Activated CD4-positive, alpha-beta T cell treated with anti-CD3 and anti-CD28 coated beads, Interleukin-10, Interleukin-2, amounts not matched to agents 100 ng/mL and 50 ng/mL, durations not matched to agents 16 hours and 8 hours (primary cell): ENCODE results near the gene CTF1.
"Not testable (repeated sequence)": the region's sequence is repeated elsewhere in the genome, so short reads cannot be mapped to it uniquely, and the experiment has no call there.

Experiments used
- DNase-seq: peaks from one replicate; pipeline ENCODE4 v3.0.0-alpha.2; 2020

Gene CTF1

GRCh38 chr16:30888856-30889499 is 7.4 kb upstream of the CTF1 start:
- no peak for DNase-seq

DNA sequence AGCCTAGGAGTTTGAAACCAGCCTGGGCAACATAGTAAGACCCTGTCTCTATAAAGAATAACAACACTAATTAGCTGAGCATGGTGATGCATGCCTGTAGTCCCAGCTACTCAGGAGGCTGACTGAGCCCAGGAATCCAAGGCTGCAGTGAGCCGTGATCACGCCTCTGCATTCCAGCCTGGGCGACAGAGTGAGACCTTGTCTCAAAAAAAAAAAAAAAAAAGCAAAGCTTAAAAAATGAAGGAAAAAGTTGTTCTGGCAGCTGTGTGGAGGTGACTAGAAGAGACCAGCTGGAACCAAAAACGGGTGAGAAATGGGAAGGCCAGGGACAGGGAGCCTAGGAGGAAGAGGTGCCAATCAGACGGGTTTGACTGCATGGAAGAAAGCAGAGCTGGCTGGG is 6.7 kb upstream of the CTF1 start:
- DNase-seq, result no peak

DNA sequence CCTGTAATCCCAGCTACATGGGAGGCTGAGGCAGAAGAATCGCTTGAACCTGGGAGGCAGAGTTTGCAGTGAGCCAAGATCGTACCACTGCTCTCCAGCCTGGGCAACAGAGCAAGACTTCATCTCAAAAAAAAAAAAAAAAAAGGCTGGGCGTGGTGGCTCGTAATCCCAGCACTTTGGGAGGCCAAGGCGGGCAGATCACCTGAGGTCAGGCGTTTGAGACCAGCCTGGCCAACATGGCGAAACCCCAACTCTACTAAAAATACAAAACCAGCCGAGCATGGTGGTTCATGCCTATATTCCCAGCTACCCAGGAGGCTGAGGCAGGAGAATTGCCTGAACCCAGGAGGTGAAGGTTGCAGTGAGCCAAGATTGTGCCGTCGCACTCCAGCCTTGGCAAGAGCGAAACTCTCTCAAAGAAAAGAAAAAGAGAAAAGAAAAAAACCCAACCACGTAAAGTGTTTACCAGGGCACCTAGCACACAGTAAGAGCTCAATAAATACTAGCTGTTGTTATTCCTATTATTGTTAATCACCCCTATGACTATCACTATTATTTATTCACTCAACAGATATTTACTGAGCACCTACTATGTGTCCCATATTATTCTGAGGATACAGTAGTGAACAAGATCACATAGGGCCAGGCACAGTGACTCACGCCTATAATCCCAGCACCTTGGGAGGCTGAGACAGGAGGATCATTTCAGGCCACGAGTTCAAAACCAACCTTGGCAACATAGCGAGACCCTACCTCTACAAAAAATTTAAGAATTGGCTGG is 5.2 kb upstream of the CTF1 start:
- not testable (repeated sequence) for DNase-seq

DNA sequence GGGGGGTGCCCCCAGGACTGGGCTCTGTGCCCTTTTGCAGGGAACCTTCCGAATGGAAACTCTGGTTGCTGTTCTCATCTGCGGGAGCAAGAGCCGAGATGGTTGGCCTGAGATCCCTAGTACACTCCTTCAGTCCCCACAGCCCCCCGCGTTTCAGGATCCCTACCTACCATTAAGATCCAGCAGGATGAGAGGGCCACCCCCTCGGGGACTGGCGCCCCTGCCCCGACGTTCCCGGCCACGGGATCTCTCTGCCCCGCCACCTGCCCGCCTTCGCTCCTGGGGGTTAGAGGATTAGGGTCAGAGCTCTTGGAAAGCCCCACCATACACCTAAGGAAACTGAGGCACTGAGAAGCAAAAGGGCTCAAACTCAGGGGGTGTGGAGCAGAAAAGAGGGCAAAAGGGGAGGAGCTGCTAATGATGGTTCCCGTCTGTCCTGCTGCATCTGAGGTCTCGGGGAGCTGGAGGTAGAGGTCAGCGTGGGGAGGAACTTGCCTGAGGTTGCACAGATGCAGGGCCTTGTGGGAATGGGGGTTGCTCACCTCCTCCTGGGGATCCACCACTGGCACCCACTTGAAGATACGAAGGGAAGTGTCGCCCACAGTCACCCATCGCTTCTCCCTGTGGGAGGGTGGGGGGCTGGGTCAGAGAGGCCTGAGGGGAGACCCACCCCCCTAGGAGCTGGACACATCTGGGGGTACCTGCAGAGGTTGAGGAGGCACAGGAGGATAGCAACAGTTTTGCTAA is 3.6 kb upstream of the CTF1 start:
- no peak for DNase-seq

DNA sequence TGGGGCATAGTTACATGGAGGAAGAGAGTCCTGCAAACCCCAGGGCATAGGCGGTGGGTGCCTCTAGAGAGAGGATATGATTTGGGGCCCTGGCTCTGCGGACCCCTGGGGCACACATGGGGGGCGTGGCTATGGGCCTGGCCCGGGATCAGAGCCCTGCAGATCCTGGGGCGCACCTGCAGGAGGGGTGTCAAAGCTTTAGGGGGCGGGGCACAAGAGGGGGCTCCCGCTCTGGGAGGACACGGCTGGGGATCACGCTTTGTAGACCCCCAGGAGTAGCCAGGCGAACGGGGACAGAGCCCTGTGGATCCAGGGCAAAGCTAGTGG is 3.0 kb upstream of the CTF1 start:
- peak; percentile 23 for DNase-seq

DNA sequence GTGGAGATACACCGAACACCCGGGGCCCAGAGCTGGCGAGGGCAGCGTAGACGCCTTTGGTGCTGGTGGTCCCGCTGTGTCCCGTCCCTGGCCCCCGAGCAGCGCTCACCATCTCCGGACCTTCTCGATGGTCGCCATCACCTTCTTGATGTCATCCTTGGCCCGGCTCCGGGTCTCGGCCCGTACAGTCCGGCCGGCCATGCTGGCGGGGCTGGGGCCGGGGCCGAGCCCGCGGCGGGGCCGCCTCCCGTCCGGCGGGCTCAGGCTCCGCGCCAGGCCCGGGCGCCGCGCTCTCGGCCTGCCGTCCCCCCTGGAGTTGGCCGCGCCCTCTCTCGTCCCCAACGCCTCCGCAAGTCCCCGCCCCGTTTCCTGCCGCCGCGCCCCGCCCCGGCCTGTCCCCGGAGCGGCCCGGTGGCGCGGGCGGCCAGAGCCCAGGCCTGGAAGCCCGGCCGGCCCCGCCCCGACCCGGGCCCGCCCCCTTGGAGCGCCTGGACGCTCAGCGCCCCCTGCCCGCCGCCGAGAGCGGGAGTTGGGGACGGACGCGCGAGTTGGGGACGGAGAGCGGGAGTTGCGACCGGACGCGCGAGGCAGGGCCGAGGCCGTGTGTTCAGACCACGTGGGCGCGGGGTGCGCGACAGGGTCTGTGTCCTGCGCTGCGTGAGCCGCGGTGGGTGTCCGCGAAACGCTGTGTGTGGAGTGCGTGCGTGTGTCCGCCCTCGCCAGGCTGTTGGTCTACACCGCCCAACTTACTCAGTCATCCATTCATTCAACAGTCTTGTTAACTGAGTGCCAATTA is 2.5 kb upstream of the CTF1 start, which contains the start of gene BCL7C:
TSS of gene BCL7C (minus strand) at position 334 of the 796 bp plus-strand sequence. CDS start at position 201, 133 bp downstream.
- DNase-seq, result peak; percentile 92

DNA sequence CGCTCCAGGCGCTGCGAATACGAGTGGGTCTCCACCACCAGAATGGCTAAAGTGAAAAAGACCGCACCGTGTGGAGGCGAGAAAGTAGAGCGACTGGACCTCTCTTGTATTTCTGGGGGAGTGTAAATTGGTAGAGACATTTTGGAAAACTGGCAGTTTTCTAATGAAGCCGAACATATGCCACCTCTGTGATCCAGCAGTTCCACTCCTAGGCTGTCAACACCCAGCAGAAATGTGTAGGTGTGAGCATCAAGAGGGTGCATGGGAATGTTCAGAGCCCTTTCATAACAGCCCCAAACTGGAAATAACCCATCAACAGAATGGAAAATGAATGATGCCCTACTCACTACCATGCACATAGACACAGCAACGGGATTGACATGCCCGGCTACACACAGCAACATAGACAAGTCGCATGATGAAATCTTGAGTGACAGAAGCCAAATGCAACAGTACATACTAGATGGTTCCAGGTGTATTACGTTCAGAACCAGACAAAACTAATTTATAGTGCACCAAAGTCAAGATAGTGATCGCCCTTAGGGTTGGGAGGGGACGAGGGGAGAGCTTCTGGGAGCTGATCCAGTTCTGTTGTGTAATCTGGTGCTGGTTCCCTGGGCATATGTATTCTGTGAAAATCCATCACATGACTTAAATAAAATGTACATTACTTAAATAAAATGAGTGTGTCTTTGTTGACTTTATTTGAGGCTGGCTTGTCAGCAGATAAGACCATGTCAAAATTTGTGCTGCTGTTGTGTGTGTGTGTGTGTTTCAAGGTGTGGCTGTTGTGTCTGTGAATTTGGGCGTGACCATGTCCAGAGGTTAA is 1.7 kb upstream of the CTF1 start:
- DNase-seq, result no peak

DNA sequence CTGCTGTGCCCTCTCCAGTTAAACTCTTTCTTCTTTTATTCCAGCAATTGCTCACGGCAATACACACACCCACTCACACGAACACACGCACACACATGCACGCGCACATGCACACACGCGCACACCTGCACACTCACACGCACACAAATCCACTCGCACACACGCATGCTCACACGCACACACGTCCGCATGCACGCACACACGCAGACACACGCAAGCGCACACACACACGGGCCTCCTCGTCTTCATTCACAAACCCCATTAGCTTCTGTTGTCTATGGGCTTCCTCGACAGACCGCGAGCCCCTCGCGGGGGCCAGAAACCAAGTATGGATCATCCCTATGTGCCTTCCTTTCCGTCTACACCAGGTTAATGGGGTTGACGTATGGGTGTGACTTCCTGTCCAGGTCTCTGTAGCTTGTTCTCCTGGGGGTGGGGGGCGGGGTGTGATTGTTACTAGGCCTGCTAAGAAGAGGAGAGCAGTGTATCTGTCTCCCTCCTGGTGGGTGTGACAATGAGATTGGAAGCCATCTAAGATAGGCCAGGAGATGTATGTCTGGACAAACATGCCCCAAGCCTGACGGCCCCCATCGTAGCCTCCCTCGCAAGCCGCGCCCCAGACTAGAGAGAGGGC is 670 bp upstream of the CTF1 start:
- DNase-seq, result no peak

DNA sequence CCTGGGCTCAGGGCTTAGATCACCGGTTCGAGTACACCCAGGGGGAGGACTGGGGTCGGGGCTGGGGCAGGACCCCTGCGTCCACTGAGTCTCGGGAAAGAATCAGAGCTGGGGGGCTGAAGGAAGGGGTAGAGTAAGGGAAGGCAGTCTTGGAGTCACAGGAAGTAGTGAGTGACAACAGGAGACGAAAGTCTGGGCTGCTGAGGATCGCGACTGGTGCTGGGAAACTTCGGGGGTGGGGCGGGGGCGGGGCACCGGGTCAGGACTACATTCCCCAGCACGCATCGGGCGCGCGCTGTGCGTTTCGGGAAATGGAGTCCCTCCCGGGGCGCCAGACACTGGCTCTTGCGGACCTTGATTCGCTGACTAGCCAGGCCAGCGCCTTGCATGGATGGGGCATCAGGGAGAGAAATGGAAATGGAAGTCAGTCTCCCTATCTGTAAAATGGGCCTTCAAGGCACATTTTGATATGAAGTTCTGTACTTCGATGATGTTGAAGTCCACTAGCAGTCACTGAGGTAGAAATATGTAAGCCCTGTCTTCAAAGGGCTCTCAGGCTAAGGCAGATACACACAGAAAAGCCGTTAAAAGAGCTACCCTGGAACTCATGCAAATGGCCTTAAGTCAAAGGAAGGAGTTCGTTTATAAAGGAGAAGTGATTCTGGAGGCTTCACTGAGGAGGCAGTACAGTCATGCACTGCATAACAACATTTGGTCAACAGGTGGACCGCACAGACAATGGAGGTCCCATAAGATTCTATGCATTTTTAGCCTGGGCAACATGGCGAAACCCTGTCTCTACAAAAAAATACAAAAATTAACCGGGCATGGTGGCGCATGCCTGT is 697 bp downstream of the CTF1 start:
- DNase-seq, result peak; percentile 88

- no peak for DNase-seq
Observed at GRCh38 chr16:30899794-30900193, 3.4 kb downstream of the CTF1 start.

- DNase-seq, result no peak
Observed at GRCh38 chr16:30900588-30900987, 4.2 kb downstream of the CTF1 start.

DNA sequence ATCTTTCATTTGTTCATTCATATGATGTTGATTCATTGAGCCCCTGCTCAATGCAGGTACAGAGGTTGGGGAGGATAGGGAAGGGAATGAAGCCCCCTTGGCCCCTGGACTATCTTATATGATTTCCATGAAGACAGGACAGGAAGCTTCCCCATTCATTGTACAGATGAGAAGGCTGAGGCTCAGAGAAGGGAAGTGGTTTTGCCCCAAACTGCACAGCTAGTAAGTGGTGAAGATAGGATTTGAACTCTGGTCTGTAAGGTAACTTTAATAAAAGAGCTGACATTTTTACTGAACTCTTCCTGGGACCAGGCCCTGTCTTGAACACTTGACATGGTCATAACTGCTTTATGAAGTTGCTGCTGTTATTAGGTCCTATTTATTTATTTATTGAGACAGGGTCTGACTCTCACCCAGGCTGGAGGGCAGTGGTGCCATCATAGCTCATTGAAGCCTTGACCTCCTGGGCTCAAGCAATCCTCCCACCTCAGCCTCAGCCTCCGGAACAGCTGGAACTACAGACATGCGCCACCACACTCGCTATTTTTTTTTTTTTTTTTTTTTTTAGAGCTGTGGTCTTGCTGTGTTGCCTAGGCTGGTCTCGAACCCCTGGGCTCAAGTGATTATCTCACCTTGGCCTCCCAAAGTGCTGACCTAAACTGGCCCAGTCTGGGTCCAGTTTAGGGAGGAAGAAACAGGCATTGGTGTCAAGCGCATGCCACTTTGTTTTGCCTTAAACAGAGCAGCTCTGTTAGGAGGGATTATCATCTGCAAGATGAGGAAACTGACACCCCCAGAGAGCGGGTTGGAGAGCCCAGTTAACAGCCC is 5.0 kb downstream of the CTF1 start:
- DNase-seq, result peak; percentile 26

GRCh38 chr16:30902029-30902972 is 5.9 kb downstream of the CTF1 start:
- DNase-seq, result peak; percentile 65

DNA sequence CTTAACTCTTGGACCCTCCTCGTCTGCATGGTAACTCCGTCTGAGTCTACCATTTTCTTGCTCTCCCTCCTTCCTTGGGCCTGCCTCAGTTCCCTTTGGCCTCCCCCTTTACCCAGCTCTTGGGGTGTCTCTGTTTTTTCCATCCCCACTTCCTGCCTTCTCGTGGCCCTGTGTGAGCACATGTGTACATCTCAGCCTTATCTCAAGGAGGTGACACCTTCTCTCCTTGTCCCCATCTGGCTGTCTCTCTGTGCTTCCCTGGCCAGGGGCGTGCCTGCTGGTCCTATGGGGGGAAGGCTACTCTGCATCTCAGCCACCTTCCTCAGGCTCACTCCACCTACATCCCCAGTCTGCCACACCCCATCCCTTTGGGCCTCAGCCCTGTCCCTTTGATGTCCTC is 6.6 kb downstream of the CTF1 start:
- DNase-seq, result peak; percentile 23

- peak; percentile 31 for DNase-seq
Observed at GRCh38 chr16:30903596-30903995, 7.2 kb downstream of the CTF1 start.

- DNase-seq, result no peak
Observed at GRCh38 chr16:30904114-30904780, 7.8 kb downstream of the CTF1 start.

GRCh38 chr16:30907064-30907463 is 10.7 kb downstream of the CTF1 start:
- DNase-seq, result no peak
